H9 (cell line): ENCODE measurements around the gene FAM217A. TPM values are rescaled to one million over a fixed set of nuclear protein-coding genes. Genes with fewer than 3 reads are reported as not detected.

Experiments used
- DNase-seq: peaks from one replicate; pipeline ENCODE4 v3.0.0-alpha.2; 2017
- H2AFZ ChIP-seq: one replicate; pipeline ENCODE4 v1.6.1; 2013; ENCODE audit warnings: mild to moderate bottlenecking, low read length, control low read depth, moderate library complexity
- H2AK5ac ChIP-seq: 2 replicates; pipeline ENCODE4 v1.6.1; 2013; ENCODE audit warnings: low read length, control low read depth, mixed read lengths; ENCODE audit not compliant: insufficient read length
- H2BK120ac ChIP-seq: one replicate; pipeline ENCODE4 v1.6.1; 2013; ENCODE audit warnings: low read depth, mild to moderate bottlenecking, low read length, control low read depth, inconsistent platforms; ENCODE audit not compliant: poor library complexity, severe bottlenecking
- H2BK12ac ChIP-seq: 2 replicates; pipeline ENCODE4 v1.6.1; 2013; ENCODE audit warnings: low read length, control low read depth, mixed read lengths, low read depth; ENCODE audit not compliant: insufficient read length
- H2BK15ac ChIP-seq: 2 replicates; pipeline ENCODE4 v1.6.1; 2013; ENCODE audit warnings: low read depth, low read length, control low read depth
- H2BK20ac ChIP-seq: one replicate; pipeline ENCODE4 v1.6.1; 2013; ENCODE audit warnings: low read depth, mild to moderate bottlenecking, low read length, control low read depth, inconsistent platforms; ENCODE audit not compliant: poor library complexity, severe bottlenecking
- H2BK5ac ChIP-seq: 2 replicates; pipeline ENCODE4 v1.6.1; 2013; ENCODE audit warnings: low read length, control low read depth, mixed read lengths; ENCODE audit not compliant: insufficient read length
- H3K14ac ChIP-seq: 2 replicates; pipeline ENCODE4 v1.6.1; 2013; ENCODE audit warnings: low read length, control low read depth; ENCODE audit not compliant: insufficient read depth
- H3K18ac ChIP-seq: 2 replicates; pipeline ENCODE4 v1.6.1; 2013; ENCODE audit warnings: low read depth, mild to moderate bottlenecking, mixed read lengths, low read length, control low read depth; ENCODE audit not compliant: insufficient read length
- H3K23ac ChIP-seq: 2 replicates; pipeline ENCODE4 v1.6.1; 2013; ENCODE audit warnings: low read length, control low read depth, mixed read lengths, low read depth; ENCODE audit not compliant: insufficient read length
- H3K23me2 ChIP-seq: 2 replicates; pipeline ENCODE4 v1.6.1; 2013; ENCODE audit warnings: low read depth, mild to moderate bottlenecking, mixed read lengths, low read length, control low read depth; ENCODE audit not compliant: insufficient read length, poor library complexity, severe bottlenecking
- H3K27ac ChIP-seq: 2 replicates; pipeline ENCODE4 v1.5.1; 2013; ENCODE audit warnings: low read length, control low read depth, mixed read lengths, low read depth; ENCODE audit not compliant: insufficient read length
- H3K27me3 ChIP-seq: 2 replicates; pipeline ENCODE4 v1.6.1; 2013; ENCODE audit warnings: low read length, control low read depth, inconsistent platforms; ENCODE audit not compliant: insufficient read depth
- H3K4ac ChIP-seq: 2 replicates; pipeline ENCODE4 v1.6.1; 2013; ENCODE audit warnings: low read depth, mild to moderate bottlenecking, control low read depth, inconsistent platforms, low read length, moderate library complexity
- H3K4me1 ChIP-seq: 2 replicates; pipeline ENCODE4 v1.6.1; 2013; ENCODE audit warnings: low read length, control low read depth, inconsistent platforms; ENCODE audit not compliant: insufficient read depth
- H3K4me2 ChIP-seq: 2 replicates; pipeline ENCODE4 v1.6.1; 2013; ENCODE audit warnings: low read length, control low read depth, mixed read lengths; ENCODE audit not compliant: insufficient read length, insufficient read depth
- H3K56ac ChIP-seq: 2 replicates; pipeline ENCODE4 v1.6.1; 2013; ENCODE audit warnings: low read depth, mild to moderate bottlenecking, mixed read lengths, low read length, control low read depth; ENCODE audit not compliant: insufficient read length
- H3K79me1 ChIP-seq: 2 replicates; pipeline ENCODE4 v1.6.1; 2013; ENCODE audit warnings: low read depth, mild to moderate bottlenecking, moderate library complexity, low read length, control low read depth, inconsistent platforms; ENCODE audit not compliant: insufficient read depth, poor library complexity, severe bottlenecking
- H3K79me2 ChIP-seq: 2 replicates; pipeline ENCODE4 v1.6.1; 2013; ENCODE audit warnings: low read length, control low read depth, inconsistent platforms; ENCODE audit not compliant: insufficient read depth
- H3K9ac ChIP-seq: 2 replicates; pipeline ENCODE4 v1.6.1; 2013; ENCODE audit warnings: low read length, control low read depth, mixed read lengths; ENCODE audit not compliant: insufficient read length; ENCODE audit errors: extremely low read depth
- H3K9me3 ChIP-seq: one replicate; pipeline ENCODE4 v1.6.1; 2013; ENCODE audit warnings: low read depth, low read length, inconsistent platforms; ENCODE audit not compliant: control insufficient read depth
- H3T11ph ChIP-seq: one replicate; pipeline ENCODE4 v1.6.1; 2013; ENCODE audit warnings: mild to moderate bottlenecking, low read length, control low read depth, inconsistent platforms
- H4K20me1 ChIP-seq: one replicate; pipeline ENCODE4 v1.6.1; 2013; ENCODE audit not compliant: control insufficient read depth, insufficient read length, insufficient read depth
- H4K5ac ChIP-seq: 2 replicates; pipeline ENCODE4 v1.6.1; 2013; ENCODE audit warnings: low read depth, mild to moderate bottlenecking, mixed read lengths, low read length, control low read depth; ENCODE audit not compliant: insufficient read length
- H4K8ac ChIP-seq: replicated peaks from 2 replicates; pipeline ENCODE4 v1.6.1; 2013; ENCODE audit warnings: low read length, control low read depth, mixed read lengths, low read depth; ENCODE audit not compliant: insufficient read length
- H4K91ac ChIP-seq: 2 replicates; pipeline ENCODE4 v1.6.1; 2013; ENCODE audit warnings: low read depth, mild to moderate bottlenecking, moderate library complexity, mixed read lengths, low read length, control low read depth; ENCODE audit not compliant: insufficient read length
- H3K27ac Mint-ChIP-seq, 3 experiments: 2 replicates in 2 of 3; 3 replicates in 1 of 3; pipeline ENCODE4 v1.8.0; 2020 to 2021; ENCODE audit warnings: mixed read lengths in 3 of 3, mild to moderate bottlenecking in 1 of 3, moderate library complexity in 1 of 3
- H3K27me3 Mint-ChIP-seq: 2 replicates; pipeline ENCODE4 v1.8.0; 2021; ENCODE audit warnings: low read depth, mild to moderate bottlenecking, moderate library complexity, mixed read lengths
- H3K36me3 Mint-ChIP-seq, 3 experiments: 2 replicates in 2 of 3; 3 replicates in 1 of 3; pipeline ENCODE4 v1.8.0; 2020 to 2021; ENCODE audit warnings: low read depth in 3 of 3, mixed read lengths in 3 of 3; ENCODE audit not compliant: insufficient read depth in 1 of 3
- H3K4me1 Mint-ChIP-seq, 2 experiments: 2 replicates each; pipeline ENCODE4 v1.8.0; 2020; ENCODE audit warnings: mixed read lengths in 2 of 2
- H3K4me3 Mint-ChIP-seq, 2 experiments: 2 replicates in 1 of 2; 3 replicates in 1 of 2; pipeline ENCODE4 v1.8.0; 2020 to 2021; ENCODE audit warnings: mild to moderate bottlenecking in 2 of 2, mixed read lengths in 2 of 2, moderate library complexity in 1 of 2
- H3K9me3 Mint-ChIP-seq, 2 experiments: 2 replicates in 1 of 2; 3 replicates in 1 of 2; pipeline ENCODE4 v1.8.0; 2020; ENCODE audit warnings: mild to moderate bottlenecking in 2 of 2, mixed read lengths in 2 of 2, moderate library complexity in 1 of 2
- WGBS: extraction: QIAGEN DNeasy Blood & Tissue Kit; methylation state at CpG from one replicate; pipeline ENCODE4 v1.1.7; 2013; ENCODE audit warnings: missing lambda C conversion rate, low lambda C conversion rate, mixed read lengths; ENCODE audit not compliant: insufficient read length; ENCODE audit errors: extremely low coverage; 5-methylcytosine and 5-hydroxymethylcytosine counted together
- total RNA-seq: library from RNA; stranded (reverse); gene quantifications from 2 replicates; pipeline ENCODE4 v1.2.1, GENCODE V29; 2021
- TF ChIP-seq, protein P1 (sequence below): fragments of 200-600 bp; sonication (generic); conservative IDR thresholded peaks from 3 replicates; pipeline ENCODE4 v1.8.0; 2021; ENCODE audit warnings: antibody characterized with exemption, mild to moderate bottlenecking

The FAM217A gene
- total RNA-seq, 1 experiment from 2014 or later: not detected

DNA sequence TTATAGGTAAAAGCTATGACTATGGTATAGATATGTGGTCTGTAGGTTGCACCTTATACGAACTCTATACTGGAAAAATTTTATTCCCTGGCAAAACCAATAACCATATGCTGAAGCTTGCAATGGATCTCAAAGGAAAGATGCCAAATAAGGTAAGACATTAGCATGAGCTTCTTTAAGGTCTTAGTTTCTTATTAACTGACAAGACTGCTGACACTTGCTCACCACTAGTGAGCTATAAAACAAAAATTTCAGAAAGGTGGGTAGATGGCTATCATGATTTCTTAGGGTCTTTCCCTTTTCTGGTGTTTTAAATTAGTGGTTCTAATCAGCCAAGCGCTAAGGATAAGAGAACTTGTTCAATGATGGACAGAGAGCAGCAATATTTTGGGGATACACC is 21.9 kb downstream of the FAM217A start:
- Histone ChIP-seq H3K9me3 (no peaks in the 10 kb centered on the region), H3K9ac (no peak overlapping the region), H2BK5ac (no peak overlapping the region), H4K8ac (no peak overlapping the region), H3K18ac (no peak overlapping the region), H3K23ac (no peak overlapping the region), H2AK5ac (no peak overlapping the region), H2BK15ac (no peak overlapping the region), H4K20me1 (no peaks in the 10 kb centered on the region), H3K14ac (no peak overlapping the region), H3K79me1 (no peaks in the 10 kb centered on the region), H2BK12ac (no peak overlapping the region), H4K5ac (no peak overlapping the region), H3K4me1 (no peaks in the 10 kb centered on the region), H3K4me2 (no peak overlapping the region), H4K91ac (no peak overlapping the region), H3K56ac (no peak overlapping the region), H2BK120ac (no peak overlapping the region), H2BK20ac (no peak overlapping the region), H3K23me2 (no peaks in the 10 kb centered on the region), H3K27ac (no peak overlapping the region), H2AFZ (no peak overlapping the region), H3K27me3 (no peaks in the 10 kb centered on the region), H3K4ac (no peak overlapping the region), H3K79me2 (no peaks in the 10 kb centered on the region), H3T11ph (no peak overlapping the region)
- TF ChIP-seq, protein P1, sequence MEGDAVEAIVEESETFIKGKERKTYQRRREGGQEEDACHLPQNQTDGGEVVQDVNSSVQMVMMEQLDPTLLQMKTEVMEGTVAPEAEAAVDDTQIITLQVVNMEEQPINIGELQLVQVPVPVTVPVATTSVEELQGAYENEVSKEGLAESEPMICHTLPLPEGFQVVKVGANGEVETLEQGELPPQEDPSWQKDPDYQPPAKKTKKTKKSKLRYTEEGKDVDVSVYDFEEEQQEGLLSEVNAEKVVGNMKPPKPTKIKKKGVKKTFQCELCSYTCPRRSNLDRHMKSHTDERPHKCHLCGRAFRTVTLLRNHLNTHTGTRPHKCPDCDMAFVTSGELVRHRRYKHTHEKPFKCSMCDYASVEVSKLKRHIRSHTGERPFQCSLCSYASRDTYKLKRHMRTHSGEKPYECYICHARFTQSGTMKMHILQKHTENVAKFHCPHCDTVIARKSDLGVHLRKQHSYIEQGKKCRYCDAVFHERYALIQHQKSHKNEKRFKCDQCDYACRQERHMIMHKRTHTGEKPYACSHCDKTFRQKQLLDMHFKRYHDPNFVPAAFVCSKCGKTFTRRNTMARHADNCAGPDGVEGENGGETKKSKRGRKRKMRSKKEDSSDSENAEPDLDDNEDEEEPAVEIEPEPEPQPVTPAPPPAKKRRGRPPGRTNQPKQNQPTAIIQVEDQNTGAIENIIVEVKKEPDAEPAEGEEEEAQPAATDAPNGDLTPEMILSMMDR: no peak
- H3K4me3 Mint-ChIP-seq: no peak overlapping the region
- H3K27me3 Mint-ChIP-seq: no peaks in the 10 kb centered on the region
- no CpG with 5 or more reads among the region's 2 CpGs for WGBS
- no peak for DNase-seq
- H3K9me3 Mint-ChIP-seq: no peaks in the 10 kb centered on the region
- peaks cover 39 to 90% (median 80%) of the 10 kb centered on the region in 3 experiments; a peak in 6 of 7 replicates for H3K36me3 Mint-ChIP-seq
- H3K27ac Mint-ChIP-seq: no peak overlapping the region
- peaks cover 0 to 7% of the 10 kb centered on the region in 2 experiments; a peak in 2 of 4 replicates for H3K4me1 Mint-ChIP-seq
